ENCODE measurements around the gene ABCD3.

DNA sequence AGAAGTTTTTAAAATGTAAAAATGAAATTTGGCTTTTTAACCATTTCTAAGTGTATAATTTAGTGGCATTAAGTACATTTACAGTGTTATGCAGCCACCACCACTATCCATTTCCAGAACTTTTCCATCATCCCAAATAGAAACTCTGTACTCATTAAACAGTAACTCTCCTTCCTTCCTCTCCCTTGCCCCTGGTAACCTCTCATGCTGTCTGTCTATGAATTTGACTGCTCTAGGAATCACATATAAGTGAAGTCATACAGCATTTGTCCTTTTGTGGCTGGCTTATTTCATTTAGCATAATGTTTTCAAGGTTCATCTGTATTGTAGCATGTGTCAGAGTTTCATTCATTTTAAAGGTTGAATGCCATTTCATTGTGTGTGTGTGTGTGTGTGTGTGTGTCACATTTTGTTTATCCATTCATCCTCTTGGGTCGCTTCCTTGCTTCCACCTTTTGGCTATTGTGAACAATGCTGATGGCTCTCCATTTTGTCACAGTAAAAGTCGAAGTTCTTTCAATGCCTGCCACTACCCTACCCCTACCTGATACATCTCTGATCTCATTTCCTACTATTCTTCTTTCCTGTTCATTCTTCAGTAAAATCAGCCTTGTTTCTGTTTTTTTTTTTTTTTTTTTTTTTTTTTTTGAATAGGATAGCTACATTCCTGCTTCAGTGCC is 78.0 kb downstream of the ABCD3 start:
- TF ChIP-seq, protein P1, sequence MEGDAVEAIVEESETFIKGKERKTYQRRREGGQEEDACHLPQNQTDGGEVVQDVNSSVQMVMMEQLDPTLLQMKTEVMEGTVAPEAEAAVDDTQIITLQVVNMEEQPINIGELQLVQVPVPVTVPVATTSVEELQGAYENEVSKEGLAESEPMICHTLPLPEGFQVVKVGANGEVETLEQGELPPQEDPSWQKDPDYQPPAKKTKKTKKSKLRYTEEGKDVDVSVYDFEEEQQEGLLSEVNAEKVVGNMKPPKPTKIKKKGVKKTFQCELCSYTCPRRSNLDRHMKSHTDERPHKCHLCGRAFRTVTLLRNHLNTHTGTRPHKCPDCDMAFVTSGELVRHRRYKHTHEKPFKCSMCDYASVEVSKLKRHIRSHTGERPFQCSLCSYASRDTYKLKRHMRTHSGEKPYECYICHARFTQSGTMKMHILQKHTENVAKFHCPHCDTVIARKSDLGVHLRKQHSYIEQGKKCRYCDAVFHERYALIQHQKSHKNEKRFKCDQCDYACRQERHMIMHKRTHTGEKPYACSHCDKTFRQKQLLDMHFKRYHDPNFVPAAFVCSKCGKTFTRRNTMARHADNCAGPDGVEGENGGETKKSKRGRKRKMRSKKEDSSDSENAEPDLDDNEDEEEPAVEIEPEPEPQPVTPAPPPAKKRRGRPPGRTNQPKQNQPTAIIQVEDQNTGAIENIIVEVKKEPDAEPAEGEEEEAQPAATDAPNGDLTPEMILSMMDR (conservative IDR thresholded peaks at IDR 0.05 in 1 of 2, IDR thresholded peaks at IDR 0.05 in 1 of 2; ENCODE audit: low read depth in 1 of 2, low read length in 2 of 2): no peak
- no peak for TF ChIP-seq EZH2 (IDR thresholded peaks at IDR 0.05; ENCODE audit: low read length, missing control alignments)

Data from fibroblast of lung (primary cell).